ENCODE results near the gene REPIN1. TPM values are rescaled to one million over a fixed set of nuclear protein-coding genes. Genes with fewer than 3 reads are reported as not detected.

Gene REPIN1
- total and polyA plus RNA-seq, 2 donors: 25.2 to 76.7 TPM

GRCh38 chr7:150409300-150410030 lies 40.8 kb downstream of the REPIN1 start:
- Histone ChIP-seq H3K27ac (ENCODE audit: low read depth) (no peak overlapping the region), H3K4me1 (ENCODE audit: insufficient read depth) (peaks cover 1% of the 10 kb centered on the region), H3K36me3 (ENCODE audit: insufficient read depth) (no peaks in the 10 kb centered on the region), H3K4me3 (ENCODE audit: low read depth, low read length) (no peak overlapping the region)
- WGBS: 81% methylated on average over 10 of the region's 10 CpGs
- DNase-seq (ENCODE audit: extremely low spot score): no peak

GRCh38 chr7:150410131-150410530 lies 41.5 kb downstream of the REPIN1 start:
- DNase-seq (ENCODE audit: extremely low spot score): no peak
- H3K4me1 ChIP-seq (ENCODE audit: insufficient read depth): peaks cover 1% of the 10 kb centered on the region
- no peak overlapping the region for H3K4me3 ChIP-seq (ENCODE audit: low read depth, low read length)
- no peaks in the 10 kb centered on the region for H3K36me3 ChIP-seq (ENCODE audit: insufficient read depth)
- 90% methylated on average over 7 of the region's 7 CpGs for whole genome bisulfite sequencing
- no peak overlapping the region for H3K27ac ChIP-seq (ENCODE audit: low read depth)

- no peaks in the 10 kb centered on the region for H3K36me3 ChIP-seq (ENCODE audit: insufficient read depth)
- no peak for DNase-seq (ENCODE audit: extremely low spot score)
- H3K27ac ChIP-seq (ENCODE audit: low read depth): no peak overlapping the region
- peaks cover 1% of the 10 kb centered on the region for H3K4me1 ChIP-seq (ENCODE audit: insufficient read depth)
- no peak overlapping the region for H3K4me3 ChIP-seq (ENCODE audit: low read depth, low read length)
- WGBS: 74% methylated on average over 10 of the region's 10 CpGs
These were observed 42.2 kb downstream of the REPIN1 start for GRCh38 chr7:150410680-150411346.

- WGBS: 73% methylated on average over 11 of the region's 11 CpGs
These were observed 43.0 kb downstream of the REPIN1 start for GRCh38 chr7:150411606-150412005.

GRCh38 chr7:150412016-150412415 lies 43.4 kb downstream of the REPIN1 start:
- no peaks in the 10 kb centered on the region for H3K4me1 ChIP-seq (ENCODE audit: insufficient read depth)
- no peak overlapping the region for H3K4me3 ChIP-seq (ENCODE audit: low read depth, low read length)
- H3K36me3 ChIP-seq (ENCODE audit: insufficient read depth): no peaks in the 10 kb centered on the region
- WGBS: 89% methylated on average over 11 of the region's 11 CpGs
- DNase-seq (ENCODE audit: extremely low spot score): no peak
- H3K27ac ChIP-seq (ENCODE audit: low read depth): no peak overlapping the region

More at GRCh38 chr7:150411606-150412005, 43.0 kb downstream of the REPIN1 start:
- Histone ChIP-seq H3K27ac (ENCODE audit: low read depth) (no peak overlapping the region), H3K4me3 (ENCODE audit: low read depth, low read length) (no peak overlapping the region), H3K36me3 (ENCODE audit: insufficient read depth) (no peaks in the 10 kb centered on the region), H3K4me1 (ENCODE audit: insufficient read depth) (peaks cover under 1% of the 10 kb centered on the region)
- DNase-seq (ENCODE audit: extremely low spot score): no peak

GRCh38 chr7:150412518-150413488 lies 44.2 kb downstream of the REPIN1 start:
- Histone ChIP-seq H3K36me3 (ENCODE audit: insufficient read depth) (no peaks in the 10 kb centered on the region), H3K4me1 (ENCODE audit: insufficient read depth) (no peaks in the 10 kb centered on the region), H3K27ac (ENCODE audit: low read depth) (no peak overlapping the region), H3K4me3 (ENCODE audit: low read depth, low read length) (no peak overlapping the region)
- WGBS: 84% methylated on average over 37 of the region's 37 CpGs
- no peak for DNase-seq (ENCODE audit: extremely low spot score)

- Histone ChIP-seq H3K4me1 (ENCODE audit: insufficient read depth) (no peaks in the 10 kb centered on the region), H3K36me3 (ENCODE audit: insufficient read depth) (no peaks in the 10 kb centered on the region), H3K4me3 (ENCODE audit: low read depth, low read length) (no peak overlapping the region), H3K27ac (ENCODE audit: low read depth) (no peak overlapping the region)
- WGBS: 90% methylated on average over 11 of the region's 11 CpGs
- DNase-seq (ENCODE audit: extremely low spot score): no peak
These were observed 45.0 kb downstream of the REPIN1 start for GRCh38 chr7:150413640-150414081.

- no peaks in the 10 kb centered on the region for H3K36me3 ChIP-seq (ENCODE audit: insufficient read depth)
- H3K27ac ChIP-seq (ENCODE audit: low read depth): no peak overlapping the region
- H3K4me3 ChIP-seq (ENCODE audit: low read depth, low read length): no peak overlapping the region
- H3K4me1 ChIP-seq (ENCODE audit: insufficient read depth): no peaks in the 10 kb centered on the region
- WGBS: 88% methylated on average over 19 of the region's 19 CpGs
- no peak for DNase-seq (ENCODE audit: extremely low spot score)
These were observed 46.8 kb downstream of the REPIN1 start for GRCh38 chr7:150415161-150416153.

GRCh38 chr7:150417239-150417638 lies 48.6 kb downstream of the REPIN1 start:
- Histone ChIP-seq H3K4me3 (ENCODE audit: low read depth, low read length) (no peak overlapping the region), H3K4me1 (ENCODE audit: insufficient read depth) (no peaks in the 10 kb centered on the region), H3K36me3 (ENCODE audit: insufficient read depth) (no peaks in the 10 kb centered on the region), H3K27ac (ENCODE audit: low read depth) (no peak overlapping the region)
- WGBS: 94% methylated on average over 10 of the region's 10 CpGs
- no peak for DNase-seq (ENCODE audit: extremely low spot score)

- no peak for DNase-seq (ENCODE audit: extremely low spot score)
- no peak overlapping the region for H3K4me3 ChIP-seq (ENCODE audit: low read depth, low read length)
- 95% methylated on average over 6 of the region's 6 CpGs for WGBS
- no peak overlapping the region for H3K27ac ChIP-seq (ENCODE audit: low read depth)
- H3K4me1 ChIP-seq (ENCODE audit: insufficient read depth): no peaks in the 10 kb centered on the region
- no peaks in the 10 kb centered on the region for H3K36me3 ChIP-seq (ENCODE audit: insufficient read depth)
These were observed 49.2 kb downstream of the REPIN1 start for GRCh38 chr7:150417863-150418262.

GRCh38 chr7:150420242-150420641 lies 51.6 kb downstream of the REPIN1 start:
- H3K4me1 ChIP-seq (ENCODE audit: insufficient read depth): no peaks in the 10 kb centered on the region
- no peak for DNase-seq (ENCODE audit: extremely low spot score)
- no peak overlapping the region for H3K4me3 ChIP-seq (ENCODE audit: low read depth, low read length)
- no peak overlapping the region for H3K27ac ChIP-seq (ENCODE audit: low read depth)
- 74% methylated on average over 2 of the region's 2 CpGs for WGBS
- H3K36me3 ChIP-seq (ENCODE audit: insufficient read depth): no peaks in the 10 kb centered on the region

- Histone ChIP-seq H3K27ac (ENCODE audit: low read depth) (no peak overlapping the region), H3K36me3 (ENCODE audit: insufficient read depth) (no peaks in the 10 kb centered on the region), H3K4me3 (ENCODE audit: low read depth, low read length) (no peak overlapping the region), H3K4me1 (ENCODE audit: insufficient read depth) (no peaks in the 10 kb centered on the region)
- 17% methylated on average over 27 of the region's 27 CpGs for WGBS
- DNase-seq (ENCODE audit: extremely low spot score): no peak
These were observed 52.5 kb downstream of the REPIN1 start for GRCh38 chr7:150420987-150421674.

All from urinary bladder (tissue), 4 donors.